K562 (cell line): ENCODE measurements around the gene FOSL1. TPM values are rescaled to one million over a fixed set of nuclear protein-coding genes. Genes with fewer than 3 reads are reported as not detected.

Source experiments
- HDGF ChIP-seq: fragments of 450-650 bp; IDR thresholded peaks from 2 replicates; pipeline ENCODE4 v1.6.1; 2016
- KAT2B ChIP-seq: IDR thresholded peaks from one replicate; pipeline ENCODE4 v1.6.1; 2012; ENCODE audit warnings: low read depth, mild to moderate bottlenecking, control low read depth, inconsistent platforms, low read length, moderate library complexity
- KLF6 ChIP-seq: fragments of 250-450 bp; sonication (Bioruptor Pico); IDR thresholded peaks from 2 replicates; pipeline ENCODE4 v1.4.0; 2020; ENCODE audit warnings: mild to moderate bottlenecking, moderate library complexity, borderline replicate concordance
- MED1 ChIP-seq: sonication (generic); formaldehyde crosslinking; IDR thresholded peaks from 2 replicates; pipeline ENCODE4 v1.8.1; 2023; ENCODE audit warnings: missing genetic modification reagents, borderline replicate concordance
- MEF2A ChIP-seq: IDR thresholded peaks from 2 replicates; pipeline ENCODE4 v1.6.1; 2011; ENCODE audit warnings: low read depth, mild to moderate bottlenecking, low read length, moderate library complexity; ENCODE audit not compliant: control insufficient read depth
- MEIS2 ChIP-seq: fragments of 450-650 bp; IDR thresholded peaks from 2 replicates; pipeline ENCODE4 v1.6.1; 2014; ENCODE audit warnings: mild to moderate bottlenecking; ENCODE audit not compliant: partially characterized antibody
- MTA2 ChIP-seq: fragments of 450-650 bp; IDR thresholded peaks from 2 replicates; pipeline ENCODE4 v1.6.1; 2016; ENCODE audit warnings: low read depth
- NELFE ChIP-seq: IDR thresholded peaks from 2 replicates; pipeline ENCODE4 v1.6.1; 2011; ENCODE audit warnings: mild to moderate bottlenecking; ENCODE audit not compliant: insufficient read depth, insufficient read length
- PYGO2 ChIP-seq: fragments of 450-650 bp; IDR thresholded peaks from 2 replicates; pipeline ENCODE4 v1.6.1; 2016; ENCODE audit warnings: mild to moderate bottlenecking, missing genetic modification characterization, moderate library complexity, missing compliant biosample characterization
- RAD21 ChIP-seq, 2 experiments: fragments of 250-450 bp in 1 of 2; fragments of 450-650 bp in 1 of 2; sonication (Bioruptor Pico) in 1 of 2; formaldehyde crosslinking in 1 of 2; IDR thresholded peaks in 1 of 2; conservative IDR thresholded peaks in 1 of 2; 2 replicates each; pipeline versions ENCODE4 v1.4.0 to v1.8.0; 2020 to 2022; ENCODE audit warnings: mild to moderate bottlenecking in 2 of 2, moderate library complexity in 1 of 2
- RFX5 ChIP-seq: IDR thresholded peaks from 2 replicates; pipeline ENCODE4 v1.6.1; 2011; ENCODE audit warnings: low read depth, mild to moderate bottlenecking, improper control_type of control experiment, low read length
- YY1 ChIP-seq, 3 experiments: IDR thresholded peaks; 2 replicates each; pipeline ENCODE4 v1.6.1; 2011; ENCODE audit warnings: low read length in 2 of 3, mild to moderate bottlenecking in 2 of 3, moderate library complexity in 2 of 3, borderline replicate concordance in 1 of 3, control low read depth in 1 of 3, low read depth in 1 of 3; ENCODE audit not compliant: insufficient read depth in 3 of 3, insufficient replicate concordance in 2 of 3, control insufficient read depth in 1 of 3, insufficient read length in 1 of 3; ENCODE audit errors: extremely low read depth in 1 of 3
- ZNF778 ChIP-seq: fragments of 450-650 bp; formaldehyde crosslinking; IDR thresholded peaks from 2 replicates; pipeline ENCODE4 v1.4.0; 2020; ENCODE audit warnings: mild to moderate bottlenecking, moderate library complexity
- polyA plus RNA-seq, 8 experiments: library from polyadenylated mRNA; depleted of rRNA in 4 of 8; stranded (reverse) in 5 of 8; unstranded in 3 of 8; fragments of >200 nt; fragmentation: Nextera tagmentation in 2 of 8; fragmentation: Illumina TruSeq in 1 of 8; extraction: Ambion mirVana in 2 of 8; extraction: Trizol in 1 of 8; gene quantifications; 2 replicates each; pipeline versions ENCODE4 v1.2.1 to v1.2.3, GENCODE V29; 2011 to 2014; ENCODE audit warnings: inconsistent platforms in 1 of 8, missing spikeins in 1 of 8
- total RNA-seq, 7 experiments: library from RNA; depleted of rRNA in 6 of 7; stranded (reverse); fragments of >200 nt in 6 of 7; fragmentation: Illumina TruSeq in 2 of 7; extraction: Trizol in 2 of 7; gene quantifications; 2 replicates each; pipeline versions ENCODE4 v1.2.1 to v1.2.3, GENCODE V29; 2011 to 2021; ENCODE audit warnings: low replicate concordance in 1 of 7
- TF ChIP-seq, protein P1 (sequence below): fragments of 200-800 bp; sonication (Bioruptor generic); IDR thresholded peaks from 2 replicates; pipeline ENCODE4 v1.6.1; 2017; ENCODE audit warnings: missing genetic modification characterization, missing compliant biosample characterization
- TF ChIP-seq, protein P2 (sequence below), 2 experiments: fragments of 450-650 bp in 1 of 2; sonication (generic) in 1 of 2; formaldehyde crosslinking in 1 of 2; IDR thresholded peaks; 2 replicates each; pipeline versions ENCODE4 v1.7.1 to v1.9.0; 2016 to 2022; ENCODE audit warnings: inconsistent platforms in 1 of 2, mild to moderate bottlenecking in 1 of 2, missing genetic modification reagents in 1 of 2

The FOSL1 gene
- total and polyA plus RNA-seq, 9 of the 15 experiments (the other 6 are each of a cell fraction or from before 2014, with no cell fraction given): 3.5 to 39.6 (median 10.0) TPM

GRCh38 chr11:65860278-65861164 is 39.7 kb downstream of the FOSL1 start, which contains the start of gene MUS81 (continued):
- TF ChIP-seq KAT2B: no peak
- no peak for TF ChIP-seq MED1 (CRISPR knock-in tag)
- TF ChIP-seq RFX5: no peak
- TF ChIP-seq YY1 (IDR thresholded peaks at IDR 0.05; ENCODE audit: borderline replicate concordance in 1 of 3, control insufficient read depth in 1 of 3, extremely low read depth in 1 of 3, insufficient read depth in 3 of 3, insufficient read length in 1 of 3, insufficient replicate concordance in 2 of 3, low read depth in 1 of 3, low read length in 2 of 3): peak; percentile 35 to 93 (median 80)
- no peak for TF ChIP-seq MEF2A
- no peak for TF ChIP-seq MTA2
- no peak for TF ChIP-seq ZNF778 (CRISPR knock-in tag)
- TF ChIP-seq, protein P1, sequence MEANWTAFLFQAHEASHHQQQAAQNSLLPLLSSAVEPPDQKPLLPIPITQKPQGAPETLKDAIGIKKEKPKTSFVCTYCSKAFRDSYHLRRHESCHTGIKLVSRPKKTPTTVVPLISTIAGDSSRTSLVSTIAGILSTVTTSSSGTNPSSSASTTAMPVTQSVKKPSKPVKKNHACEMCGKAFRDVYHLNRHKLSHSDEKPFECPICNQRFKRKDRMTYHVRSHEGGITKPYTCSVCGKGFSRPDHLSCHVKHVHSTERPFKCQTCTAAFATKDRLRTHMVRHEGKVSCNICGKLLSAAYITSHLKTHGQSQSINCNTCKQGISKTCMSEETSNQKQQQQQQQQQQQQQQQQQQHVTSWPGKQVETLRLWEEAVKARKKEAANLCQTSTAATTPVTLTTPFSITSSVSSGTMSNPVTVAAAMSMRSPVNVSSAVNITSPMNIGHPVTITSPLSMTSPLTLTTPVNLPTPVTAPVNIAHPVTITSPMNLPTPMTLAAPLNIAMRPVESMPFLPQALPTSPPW (CRISPR knock-in tag): peak; percentile 90
- TF ChIP-seq KLF6 (CRISPR knock-in tag): peak; percentile 57; the same call in 1 of the 2 replicates
- no peak for TF ChIP-seq NELFE
- no peak; a peak in 1 of 4 replicates for TF ChIP-seq RAD21 (CRISPR knock-in tag; conservative IDR thresholded peaks at IDR 0.05 in 1 of 2, IDR thresholded peaks at IDR 0.05 in 1 of 2)
- TF ChIP-seq PYGO2 (tag): no peak
- TF ChIP-seq, protein P2, sequence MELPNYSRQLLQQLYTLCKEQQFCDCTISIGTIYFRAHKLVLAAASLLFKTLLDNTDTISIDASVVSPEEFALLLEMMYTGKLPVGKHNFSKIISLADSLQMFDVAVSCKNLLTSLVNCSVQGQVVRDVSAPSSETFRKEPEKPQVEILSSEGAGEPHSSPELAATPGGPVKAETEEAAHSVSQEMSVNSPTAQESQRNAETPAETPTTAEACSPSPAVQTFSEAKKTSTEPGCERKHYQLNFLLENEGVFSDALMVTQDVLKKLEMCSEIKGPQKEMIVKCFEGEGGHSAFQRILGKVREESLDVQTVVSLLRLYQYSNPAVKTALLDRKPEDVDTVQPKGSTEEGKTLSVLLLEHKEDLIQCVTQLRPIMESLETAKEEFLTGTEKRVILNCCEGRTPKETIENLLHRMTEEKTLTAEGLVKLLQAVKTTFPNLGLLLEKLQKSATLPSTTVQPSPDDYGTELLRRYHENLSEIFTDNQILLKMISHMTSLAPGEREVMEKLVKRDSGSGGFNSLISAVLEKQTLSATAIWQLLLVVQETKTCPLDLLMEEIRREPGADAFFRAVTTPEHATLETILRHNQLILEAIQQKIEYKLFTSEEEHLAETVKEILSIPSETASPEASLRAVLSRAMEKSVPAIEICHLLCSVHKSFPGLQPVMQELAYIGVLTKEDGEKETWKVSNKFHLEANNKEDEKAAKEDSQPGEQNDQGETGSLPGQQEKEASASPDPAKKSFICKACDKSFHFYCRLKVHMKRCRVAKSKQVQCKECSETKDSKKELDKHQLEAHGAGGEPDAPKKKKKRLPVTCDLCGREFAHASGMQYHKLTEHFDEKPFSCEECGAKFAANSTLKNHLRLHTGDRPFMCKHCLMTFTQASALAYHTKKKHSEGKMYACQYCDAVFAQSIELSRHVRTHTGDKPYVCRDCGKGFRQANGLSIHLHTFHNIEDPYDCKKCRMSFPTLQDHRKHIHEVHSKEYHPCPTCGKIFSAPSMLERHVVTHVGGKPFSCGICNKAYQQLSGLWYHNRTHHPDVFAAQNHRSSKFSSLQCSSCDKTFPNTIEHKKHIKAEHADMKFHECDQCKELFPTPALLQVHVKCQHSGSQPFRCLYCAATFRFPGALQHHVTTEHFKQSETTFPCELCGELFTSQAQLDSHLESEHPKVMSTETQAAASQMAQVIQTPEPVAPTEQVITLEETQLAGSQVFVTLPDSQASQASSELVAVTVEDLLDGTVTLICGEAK (IDR thresholded peaks at IDR 0.05): peak; percentile 78
- TF ChIP-seq, protein P2 (CRISPR knock-in tag; IDR thresholded peaks at IDR 0.05): no peak
- peak; percentile 53 for TF ChIP-seq MEIS2
- no peak for TF ChIP-seq HDGF
